KMS-11 (cell line): ENCODE results near the gene CDK4.

Experiments
- H2AFZ ChIP-seq: fragments of 200-600 bp; sonication (generic); 2 replicates; pipeline ENCODE4 v1.6.1; 2016; ENCODE audit warnings: antibody characterized with exemption, mixed run types, low read depth
- H3K27ac ChIP-seq: fragments of 200-600 bp; sonication (generic); 2 replicates; pipeline ENCODE4 v1.6.1; 2016; ENCODE audit warnings: mild to moderate bottlenecking, mixed run types
- H3K27me3 ChIP-seq: fragments of 200-600 bp; sonication (generic); 2 replicates; pipeline ENCODE4 v1.6.1; 2017; ENCODE audit warnings: mild to moderate bottlenecking, low read depth, mixed run types, moderate library complexity; ENCODE audit not compliant: insufficient read depth
- H3K36me3 ChIP-seq: fragments of 200-600 bp; sonication (generic); 2 replicates; pipeline ENCODE4 v1.6.1; 2017; ENCODE audit warnings: mild to moderate bottlenecking, mixed run types; ENCODE audit not compliant: insufficient read depth
- H3K4me1 ChIP-seq: fragments of 200-600 bp; sonication (generic); 2 replicates; pipeline ENCODE4 v1.6.1; 2016; ENCODE audit warnings: mild to moderate bottlenecking, low read depth, mixed run types; ENCODE audit not compliant: poor library complexity, severe bottlenecking
- H3K4me2 ChIP-seq: fragments of 200-600 bp; sonication (generic); 2 replicates; pipeline ENCODE4 v1.7.0; 2016; ENCODE audit warnings: mild to moderate bottlenecking, mixed run types
- H3K4me3 ChIP-seq: fragments of 200-600 bp; sonication (generic); IDR thresholded peaks from 2 replicates; pipeline ENCODE4 v1.6.1; 2017; ENCODE audit warnings: low read depth, low read length, mixed read lengths; ENCODE audit not compliant: insufficient read depth
- H3K79me2 ChIP-seq: fragments of 200-600 bp; sonication (generic); 2 replicates; pipeline ENCODE4 v1.6.1; 2016; ENCODE audit warnings: low read depth, mixed run types; ENCODE audit not compliant: insufficient read depth
- H3K9ac ChIP-seq: fragments of 200-600 bp; sonication (generic); 2 replicates; pipeline ENCODE4 v1.6.1; 2016; ENCODE audit warnings: mild to moderate bottlenecking, mixed run types
- H4K20me1 ChIP-seq: fragments of 200-600 bp; sonication (generic); 2 replicates; pipeline ENCODE4 v1.6.1; 2016; ENCODE audit warnings: mild to moderate bottlenecking, mixed run types; ENCODE audit not compliant: insufficient read depth
- CTCF ChIP-seq: fragments of 200-600 bp; sonication (generic); conservative IDR thresholded peaks from 2 replicates; pipeline ENCODE4 v1.6.1; 2017; ENCODE audit warnings: low read depth, mild to moderate bottlenecking, antibody characterized with exemption, low read length, moderate library complexity, mixed read lengths

CDK4 gene

DNA sequence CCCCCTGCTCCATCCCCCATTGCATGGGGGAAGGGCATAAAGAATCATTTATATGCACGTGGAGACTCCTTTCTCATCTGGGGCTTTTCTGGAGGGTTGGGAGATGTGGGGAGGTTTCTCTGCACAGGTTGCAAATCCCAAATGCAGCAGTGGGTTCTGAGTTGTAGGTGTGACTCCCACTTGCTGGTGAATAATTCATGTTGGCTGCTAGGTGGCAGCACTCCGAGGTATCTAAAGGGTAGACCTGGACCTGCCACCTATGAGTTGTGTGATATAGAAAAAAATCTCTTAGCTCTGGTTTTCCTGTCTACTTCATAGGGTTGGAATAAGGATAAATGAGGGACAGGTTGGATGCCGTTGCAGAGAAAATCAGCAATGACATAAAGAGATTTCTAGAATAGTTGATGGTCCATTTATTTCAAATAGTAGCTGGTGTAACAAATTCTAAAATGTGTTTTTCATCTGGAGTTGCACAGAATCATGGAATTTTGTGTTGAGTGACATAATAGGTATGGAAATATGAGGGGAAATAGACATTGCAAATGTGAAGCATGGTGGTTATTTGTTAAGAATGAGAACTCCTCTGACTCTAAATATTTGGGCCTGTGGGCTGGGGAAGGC is 7.4 kb upstream of the CDK4 start:
- H3K27me3 ChIP-seq = peaks cover 4% of the 10 kb centered on the region
- peak; percentile 94 for TF ChIP-seq CTCF

GRCh38 chr12:57758552-57759359 is 6.6 kb upstream of the CDK4 start:
- TF ChIP-seq CTCF = no peak
- H4K20me1 ChIP-seq = no peaks in the 10 kb centered on the region
- no peak overlapping the region for H3K4me2 ChIP-seq
- H2AFZ ChIP-seq = no peak overlapping the region
- no peak overlapping the region for H3K9ac ChIP-seq
- H3K27me3 ChIP-seq = no peaks in the 10 kb centered on the region; the same call in 1 of the 2 replicates
- H3K36me3 ChIP-seq = no peaks in the 10 kb centered on the region
- no peaks in the 10 kb centered on the region for H3K79me2 ChIP-seq
- H3K27ac ChIP-seq = no peak overlapping the region
- H3K4me3 ChIP-seq = no peak overlapping the region
- H3K4me1 ChIP-seq = peaks cover 19% of the 10 kb centered on the region

More for the DNA sequence above, 7.4 kb upstream of the CDK4 start:
- no peaks in the 10 kb centered on the region for H3K79me2 ChIP-seq
- H3K4me2 ChIP-seq = no peak overlapping the region
- no peaks in the 10 kb centered on the region for H4K20me1 ChIP-seq
- H3K4me1 ChIP-seq = peaks cover 12% of the 10 kb centered on the region
- H3K36me3 ChIP-seq = no peaks in the 10 kb centered on the region
- no peak overlapping the region for H3K27ac ChIP-seq
- no peak overlapping the region for H2AFZ ChIP-seq
- no peak overlapping the region for H3K4me3 ChIP-seq
- no peak overlapping the region for H3K9ac ChIP-seq

DNA sequence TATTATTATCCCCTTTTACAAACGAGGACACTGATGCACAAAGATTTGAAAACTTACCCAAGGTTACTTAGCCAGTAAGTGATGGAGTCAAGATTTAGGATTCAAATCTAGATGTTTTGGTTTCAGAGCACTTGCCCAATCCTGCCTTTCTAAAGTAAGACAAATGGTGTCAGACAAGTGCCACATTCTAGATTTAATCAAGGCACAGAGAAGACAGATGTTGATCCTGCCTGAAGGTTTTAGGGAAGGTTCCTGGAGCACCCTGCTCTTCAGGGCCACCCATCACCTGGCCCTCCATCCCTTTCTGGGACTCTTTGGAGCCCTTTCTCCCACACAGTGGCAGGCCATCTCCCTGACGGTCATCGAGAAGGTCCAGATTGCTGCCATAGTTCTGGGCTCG is 5.7 kb upstream of the CDK4 start:
- no peaks in the 10 kb centered on the region for H3K27me3 ChIP-seq
- no peak overlapping the region for H3K4me3 ChIP-seq
- no peak overlapping the region for H2AFZ ChIP-seq
- H3K4me2 ChIP-seq = no peak overlapping the region
- H3K4me1 ChIP-seq = peaks cover 29% of the 10 kb centered on the region
- no peak overlapping the region for H3K27ac ChIP-seq
- TF ChIP-seq CTCF = no peak
- no peak overlapping the region for H3K9ac ChIP-seq
- H4K20me1 ChIP-seq = no peaks in the 10 kb centered on the region
- peaks cover 2% of the 10 kb centered on the region; the same call in 1 of the 2 replicates for H3K79me2 ChIP-seq
- H3K36me3 ChIP-seq = no peaks in the 10 kb centered on the region

GRCh38 chr12:57756406-57757341 is 4.6 kb upstream of the CDK4 start:
- Histone ChIP-seq H3K36me3 (no peaks in the 10 kb centered on the region), H3K4me1 (peaks cover 31% of the 10 kb centered on the region), H3K79me2 (peaks cover 10% of the 10 kb centered on the region), H3K27me3 (no peaks in the 10 kb centered on the region), H2AFZ (no peak overlapping the region), H3K4me2 (peak overlapping the region; percentile 93), H3K4me3 (peak overlapping the region; percentile 43), H3K9ac (no peak overlapping the region), H3K27ac (no peak overlapping the region), H4K20me1 (no peaks in the 10 kb centered on the region)
- TF ChIP-seq CTCF = peak; percentile 67
